ENCODE measurements around the gene POMT1.
"Not testable (repeated sequence)": the region's sequence is repeated elsewhere in the genome, so short reads cannot be mapped to it uniquely, and the experiment has no call there.

Gene POMT1, protein sequence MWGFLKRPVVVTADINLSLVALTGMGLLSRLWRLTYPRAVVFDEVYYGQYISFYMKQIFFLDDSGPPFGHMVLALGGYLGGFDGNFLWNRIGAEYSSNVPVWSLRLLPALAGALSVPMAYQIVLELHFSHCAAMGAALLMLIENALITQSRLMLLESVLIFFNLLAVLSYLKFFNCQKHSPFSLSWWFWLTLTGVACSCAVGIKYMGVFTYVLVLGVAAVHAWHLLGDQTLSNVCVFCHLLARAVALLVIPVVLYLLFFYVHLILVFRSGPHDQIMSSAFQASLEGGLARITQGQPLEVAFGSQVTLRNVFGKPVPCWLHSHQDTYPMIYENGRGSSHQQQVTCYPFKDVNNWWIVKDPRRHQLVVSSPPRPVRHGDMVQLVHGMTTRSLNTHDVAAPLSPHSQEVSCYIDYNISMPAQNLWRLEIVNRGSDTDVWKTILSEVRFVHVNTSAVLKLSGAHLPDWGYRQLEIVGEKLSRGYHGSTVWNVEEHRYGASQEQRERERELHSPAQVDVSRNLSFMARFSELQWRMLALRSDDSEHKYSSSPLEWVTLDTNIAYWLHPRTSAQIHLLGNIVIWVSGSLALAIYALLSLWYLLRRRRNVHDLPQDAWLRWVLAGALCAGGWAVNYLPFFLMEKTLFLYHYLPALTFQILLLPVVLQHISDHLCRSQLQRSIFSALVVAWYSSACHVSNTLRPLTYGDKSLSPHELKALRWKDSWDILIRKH

DNA sequence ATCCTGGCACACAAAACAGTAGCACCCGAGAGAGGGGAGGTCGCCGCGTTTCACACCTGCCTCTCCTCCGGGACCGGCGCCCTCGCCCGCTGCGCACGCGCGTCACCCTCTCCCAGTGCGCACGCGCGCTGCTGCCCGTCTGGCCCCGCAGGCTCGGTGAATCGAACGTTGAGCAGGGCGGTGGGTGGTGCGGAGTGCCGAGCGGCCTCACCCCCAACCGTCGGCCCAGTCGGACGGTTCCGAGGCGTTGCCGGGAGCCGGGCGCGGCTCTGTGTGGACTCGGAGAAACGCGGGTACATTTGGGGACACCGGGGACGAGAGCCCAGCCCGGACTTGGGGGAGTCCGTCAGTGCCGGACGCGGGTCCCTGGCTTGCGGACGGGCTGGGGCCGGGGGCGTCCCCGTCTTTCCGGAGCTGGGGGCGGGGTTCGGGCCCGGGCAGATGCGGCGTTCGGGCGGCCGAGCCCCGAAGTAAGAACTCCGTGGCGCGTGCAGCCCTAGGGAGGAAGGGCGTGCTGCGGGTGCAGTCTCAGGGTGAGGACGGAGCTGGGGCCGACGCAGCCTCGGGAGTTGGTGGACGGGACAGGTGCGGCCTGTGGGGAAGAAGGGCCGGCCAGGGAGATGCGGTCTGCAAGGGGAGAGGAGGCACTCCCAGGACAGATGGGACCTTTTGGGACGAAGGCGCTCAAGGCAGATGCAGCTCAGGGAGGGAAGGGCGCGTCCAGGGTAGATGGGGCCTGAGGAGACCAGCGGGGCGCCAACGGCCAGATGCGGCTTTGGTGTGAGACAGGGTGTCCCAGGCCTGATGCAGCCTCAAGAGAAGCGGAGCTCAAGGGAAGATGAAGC lies at the start of gene POMT1:
TSS of gene POMT1 (plus strand) at position 138 of the 845 bp plus-strand sequence. CDS start 1,301 bp downstream, outside the sequence.
- Mint-ChIP-seq H3K4me3 (peak within 1 kb of the TSS; percentile 89), H3K9me3 (no peaks in the 10 kb centered on the region), H3K27me3 (peaks cover 19% of the 10 kb centered on the region), H3K4me1 (ENCODE audit: low read depth) (peaks cover 27% of the 10 kb centered on the region), H3K36me3 (ENCODE audit: low read depth) (peaks cover 45% of the 10 kb centered on the region), H3K27ac (peak within 1 kb of the TSS; percentile 86)
- intact Hi-C loops (cut with micrococcal nuclease), result loop anchor here (1.0 to 5.0 kb wide), 2 partner anchors 25 to 244 kb away; no protein-coding TSS in a partner anchor

DNA sequence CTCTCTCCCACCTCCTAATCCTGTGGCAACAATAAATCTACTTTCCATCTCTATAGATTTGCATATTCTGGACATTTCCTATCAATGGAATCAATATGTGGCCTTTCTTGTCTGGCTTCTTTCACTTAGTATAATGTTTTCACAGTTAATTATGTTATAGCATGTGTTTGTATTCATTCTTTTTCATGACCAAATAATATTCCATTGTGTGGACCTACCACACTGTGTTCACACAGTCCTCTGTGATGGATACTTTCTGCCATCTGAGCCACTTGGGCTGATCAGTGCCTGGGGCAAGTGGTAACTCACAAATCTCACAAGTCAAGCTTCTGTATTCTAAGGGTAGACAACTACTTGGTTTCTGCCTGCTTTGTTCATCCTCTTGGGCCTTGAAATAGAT lies 48.7 kb upstream of the POMT1 start:
- Mint-ChIP-seq H3K4me1 (ENCODE audit: low read depth) (no peaks in the 10 kb centered on the region), H3K27me3 (no peaks in the 10 kb centered on the region), H3K4me3 (no peak overlapping the region), H3K9me3 (no peaks in the 10 kb centered on the region), H3K36me3 (ENCODE audit: low read depth) (peaks cover 93% of the 10 kb centered on the region), H3K27ac (no peak overlapping the region)
- intact Hi-C loops (cut with micrococcal nuclease), result no loop called here

DNA sequence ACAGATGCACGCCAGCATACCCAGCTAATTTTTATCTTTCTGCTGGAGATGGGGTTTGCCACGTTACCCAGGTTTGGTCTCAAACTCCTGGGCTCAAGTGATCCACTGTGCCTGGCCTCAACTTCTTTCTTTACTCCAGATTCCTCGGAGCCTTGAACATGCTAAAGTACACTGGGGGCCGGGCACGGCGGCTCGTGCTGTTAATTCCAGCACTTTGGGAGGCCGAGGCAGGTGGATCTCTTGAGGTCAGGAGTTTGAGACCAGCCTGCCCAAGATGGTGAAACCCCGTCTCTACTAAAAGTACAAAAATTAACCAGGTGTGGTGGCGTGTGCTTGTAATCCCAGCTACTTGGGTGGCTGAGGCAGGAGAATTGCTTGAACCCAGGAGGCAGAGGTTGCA lies 47.1 kb upstream of the POMT1 start:
- H3K36me3 Mint-ChIP-seq (ENCODE audit: low read depth), result peaks cover 93% of the 10 kb centered on the region
- not testable (repeated sequence) for H3K27ac Mint-ChIP-seq, H3K9me3 Mint-ChIP-seq

DNA sequence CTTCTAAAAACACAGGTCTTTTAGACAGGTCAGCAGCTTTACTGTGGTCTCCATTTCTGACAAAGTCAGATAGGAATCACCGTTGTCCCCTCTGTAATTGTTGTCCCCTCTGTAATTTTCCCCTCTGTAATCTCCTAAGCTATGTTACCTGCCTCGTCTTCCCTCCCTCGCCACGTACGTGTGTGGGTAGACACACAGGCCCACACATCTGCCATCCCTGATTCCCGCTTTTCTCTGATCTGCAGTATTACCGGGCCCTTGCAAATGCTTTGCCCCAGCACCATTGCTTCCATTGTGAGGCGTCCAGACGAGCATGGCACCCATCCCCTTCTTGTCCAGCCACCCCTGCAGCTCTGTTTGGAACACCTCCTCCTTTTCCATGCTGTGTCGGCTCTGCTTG lies 45.0 kb upstream of the POMT1 start:
- intact Hi-C loops (cut with micrococcal nuclease), result no loop called here
- no peak overlapping the region for H3K27ac Mint-ChIP-seq
- H3K4me3 Mint-ChIP-seq, result no peak overlapping the region

More for the DNA sequence above, 47.1 kb upstream of the POMT1 start:
- intact Hi-C loops (cut with micrococcal nuclease); H3K4me3 Mint-ChIP-seq; H3K27me3 Mint-ChIP-seq; H3K4me1 Mint-ChIP-seq (ENCODE audit: low read depth): not testable (repeated sequence)

DNA sequence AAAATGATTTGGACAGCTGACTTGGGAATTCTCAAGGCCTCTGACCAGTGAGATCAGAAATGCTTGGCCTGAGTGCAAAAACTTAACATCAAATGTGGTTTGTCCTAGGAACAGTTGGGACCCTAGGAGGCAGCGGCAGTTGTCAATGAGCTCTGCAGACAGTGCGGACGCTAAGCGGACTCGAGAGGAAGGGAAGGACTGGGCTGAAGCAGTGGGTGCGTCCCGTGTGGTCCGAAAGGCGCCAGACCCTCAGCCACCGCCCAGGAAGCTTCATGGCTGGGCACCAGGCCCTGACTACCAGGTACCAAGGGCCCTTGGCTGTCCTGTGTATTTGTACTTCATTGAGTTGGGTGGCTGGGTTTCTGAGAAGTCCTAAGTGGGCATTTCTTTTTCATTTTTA lies 43.7 kb upstream of the POMT1 start:
- intact Hi-C loops (cut with micrococcal nuclease), result no loop called here

More for the DNA sequence above, 45.0 kb upstream of the POMT1 start:
- Mint-ChIP-seq H3K36me3 (ENCODE audit: low read depth) (peaks cover 89% of the 10 kb centered on the region), H3K27me3 (no peaks in the 10 kb centered on the region), H3K4me1 (ENCODE audit: low read depth) (no peaks in the 10 kb centered on the region), H3K9me3 (no peaks in the 10 kb centered on the region)

DNA sequence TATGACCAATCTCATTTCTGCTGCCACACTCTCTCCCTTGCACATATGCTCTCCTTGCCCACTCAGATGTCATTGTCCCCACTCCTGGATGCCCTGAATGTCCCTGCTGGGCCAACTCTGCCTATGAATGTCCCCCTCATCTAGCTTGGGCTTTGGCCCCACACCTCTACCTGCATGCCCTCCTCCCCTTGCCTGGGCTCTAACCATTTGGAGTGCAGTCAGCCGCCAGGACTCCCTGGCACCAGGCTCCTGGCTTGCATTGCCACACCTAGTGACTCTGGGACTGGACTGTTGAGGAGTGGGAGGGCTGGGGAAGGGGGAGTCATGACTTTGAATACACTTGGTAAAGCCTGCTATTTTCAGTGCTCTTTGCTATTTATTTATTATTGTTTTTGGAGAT lies 41.6 kb upstream of the POMT1 start:
- H3K36me3 Mint-ChIP-seq (ENCODE audit: low read depth), result peaks cover 90% of the 10 kb centered on the region
- intact Hi-C loops (cut with micrococcal nuclease), result no loop called here
- H3K4me3 Mint-ChIP-seq, result no peak overlapping the region
- no peaks in the 10 kb centered on the region for H3K9me3 Mint-ChIP-seq
- no peak overlapping the region for H3K27ac Mint-ChIP-seq
- H3K27me3 Mint-ChIP-seq, result no peaks in the 10 kb centered on the region
- peaks cover 10% of the 10 kb centered on the region for H3K4me1 Mint-ChIP-seq (ENCODE audit: low read depth)

More for the DNA sequence above, 43.7 kb upstream of the POMT1 start:
- Mint-ChIP-seq H3K4me3 (no peak overlapping the region), H3K9me3 (no peaks in the 10 kb centered on the region), H3K27ac (peak overlapping the region; percentile 31), H3K4me1 (ENCODE audit: low read depth) (peaks cover 4% of the 10 kb centered on the region), H3K36me3 (ENCODE audit: low read depth) (peaks cover 92% of the 10 kb centered on the region), H3K27me3 (no peaks in the 10 kb centered on the region)

DNA sequence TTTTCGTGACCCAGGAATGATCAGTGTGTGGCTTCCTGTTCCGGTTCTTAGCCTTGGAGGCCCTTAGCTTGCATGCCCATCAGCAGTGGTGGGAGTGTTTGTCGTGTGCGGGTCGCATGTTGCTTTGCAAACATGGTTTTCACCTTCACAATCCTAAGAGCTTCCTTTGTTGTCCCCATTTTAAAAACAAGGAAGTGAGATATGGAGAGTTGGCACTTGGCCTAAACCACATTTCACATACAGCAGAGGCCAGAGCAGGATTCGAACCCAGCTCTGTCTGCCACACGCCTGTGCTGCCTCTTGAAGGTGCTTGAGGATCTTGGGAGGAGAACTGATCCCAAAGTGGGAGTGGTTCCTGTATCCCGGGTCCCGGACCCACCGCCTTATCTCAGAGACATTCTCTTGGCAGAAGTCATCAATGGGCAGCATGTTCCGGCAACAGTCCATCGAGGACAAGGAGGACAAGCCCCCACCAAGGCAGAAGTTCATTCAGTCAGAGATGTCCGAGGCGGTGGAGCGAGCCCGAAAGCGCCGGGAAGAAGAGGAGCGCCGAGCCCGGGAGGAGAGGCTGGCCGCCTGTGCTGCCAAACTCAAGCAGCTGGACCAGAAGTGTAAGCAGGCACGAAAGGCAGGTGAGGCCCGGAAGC lies 38.2 kb upstream of the POMT1 start:
- Mint-ChIP-seq H3K27me3 (no peaks in the 10 kb centered on the region), H3K4me3 (no peak overlapping the region), H3K4me1 (ENCODE audit: low read depth) (peaks cover 10% of the 10 kb centered on the region), H3K9me3 (no peaks in the 10 kb centered on the region), H3K36me3 (ENCODE audit: low read depth) (peaks cover 89% of the 10 kb centered on the region), H3K27ac (no peak overlapping the region)
- intact Hi-C loops (cut with micrococcal nuclease), result no loop called here

DNA sequence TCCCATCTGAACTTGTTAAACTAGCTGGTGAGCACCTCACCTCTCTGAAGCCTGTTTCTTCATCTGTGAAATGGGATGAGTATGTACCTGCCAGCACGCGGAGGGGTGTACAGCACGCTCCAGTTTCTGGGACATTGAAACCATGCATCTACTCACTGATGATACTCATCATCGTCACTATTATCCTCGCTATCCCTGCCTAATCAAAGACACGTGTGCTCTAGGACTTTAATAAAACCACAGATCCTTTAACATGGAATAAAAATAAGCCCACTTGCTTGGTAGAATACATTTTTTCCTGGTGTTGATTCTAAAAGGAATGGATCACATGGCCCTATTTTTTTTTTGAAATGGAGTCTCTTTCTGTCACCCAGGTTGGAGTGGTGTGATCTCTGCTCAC lies 37.3 kb upstream of the POMT1 start:
- Mint-ChIP-seq H3K27ac (no peak overlapping the region), H3K27me3 (no peaks in the 10 kb centered on the region), H3K4me3 (no peak overlapping the region), H3K9me3 (no peaks in the 10 kb centered on the region), H3K4me1 (ENCODE audit: low read depth) (peaks cover 10% of the 10 kb centered on the region), H3K36me3 (ENCODE audit: low read depth) (peaks cover 89% of the 10 kb centered on the region)
- intact Hi-C loops (cut with micrococcal nuclease), result no loop called here

DNA sequence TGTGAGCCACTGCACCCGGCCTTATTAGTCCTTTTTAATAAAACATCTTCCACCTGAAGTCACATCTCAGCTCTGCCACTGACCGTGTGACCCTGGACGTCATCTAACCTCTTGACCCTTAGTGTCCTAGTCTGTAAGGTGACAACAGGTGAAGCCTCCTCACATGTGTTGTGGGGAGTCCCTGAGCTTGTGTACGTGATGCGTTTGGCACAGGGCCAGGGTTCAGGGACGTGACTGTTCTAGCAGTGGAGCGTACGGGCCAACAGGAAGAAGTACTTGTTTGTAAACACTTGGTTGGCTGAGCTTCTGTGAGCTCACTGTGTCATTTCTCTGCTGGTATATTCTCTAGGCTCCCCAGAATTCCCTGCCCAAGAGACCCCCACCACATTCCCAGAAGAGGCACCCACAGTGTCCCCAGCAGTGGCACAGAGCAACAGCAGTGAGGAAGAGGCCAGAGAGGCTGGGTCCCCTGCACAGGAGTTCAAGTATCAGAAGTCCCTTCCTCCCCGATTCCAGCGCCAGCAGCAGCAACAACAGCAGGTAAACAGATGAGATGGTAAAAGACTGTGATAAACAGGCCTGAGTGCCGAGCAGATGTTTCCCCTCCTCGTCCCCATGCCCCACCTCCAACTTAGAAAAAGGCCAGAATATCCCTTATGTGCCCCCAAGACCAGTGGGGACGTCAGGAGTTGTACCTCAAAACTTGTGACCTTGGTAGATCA lies 35.3 kb upstream of the POMT1 start:
- intact Hi-C loops (cut with micrococcal nuclease), result no loop called here
- Mint-ChIP-seq H3K4me3 (no peak overlapping the region), H3K36me3 (ENCODE audit: low read depth) (peaks cover 88% of the 10 kb centered on the region), H3K27ac (no peak overlapping the region), H3K4me1 (ENCODE audit: low read depth) (peaks cover 10% of the 10 kb centered on the region), H3K9me3 (no peaks in the 10 kb centered on the region), H3K27me3 (no peaks in the 10 kb centered on the region)

DNA sequence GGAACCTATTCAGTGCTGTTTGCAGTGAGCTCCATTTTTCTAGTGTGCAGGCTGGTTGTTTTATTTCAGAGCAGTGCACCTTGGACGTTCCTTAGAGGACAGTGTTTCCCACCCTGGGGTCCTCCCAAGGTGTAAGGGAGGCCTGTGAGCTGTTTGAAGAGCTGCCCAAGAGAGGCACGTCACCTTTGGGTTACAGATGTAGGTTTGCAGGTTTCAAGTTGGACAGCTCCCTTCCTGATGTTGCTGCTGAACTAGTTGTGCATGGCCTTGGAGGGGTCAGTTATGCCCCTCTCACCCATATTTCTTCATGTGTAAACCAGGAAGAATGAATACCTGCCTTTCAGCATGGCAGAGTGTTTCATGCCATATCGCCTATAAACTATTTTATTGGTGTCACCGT lies 34.7 kb upstream of the POMT1 start:
- Mint-ChIP-seq H3K27me3 (no peaks in the 10 kb centered on the region), H3K4me1 (ENCODE audit: low read depth) (peaks cover 10% of the 10 kb centered on the region), H3K9me3 (no peaks in the 10 kb centered on the region), H3K4me3 (no peak overlapping the region), H3K27ac (no peak overlapping the region), H3K36me3 (ENCODE audit: low read depth) (peaks cover 94% of the 10 kb centered on the region)
- intact Hi-C loops (cut with micrococcal nuclease), result no loop called here

DNA sequence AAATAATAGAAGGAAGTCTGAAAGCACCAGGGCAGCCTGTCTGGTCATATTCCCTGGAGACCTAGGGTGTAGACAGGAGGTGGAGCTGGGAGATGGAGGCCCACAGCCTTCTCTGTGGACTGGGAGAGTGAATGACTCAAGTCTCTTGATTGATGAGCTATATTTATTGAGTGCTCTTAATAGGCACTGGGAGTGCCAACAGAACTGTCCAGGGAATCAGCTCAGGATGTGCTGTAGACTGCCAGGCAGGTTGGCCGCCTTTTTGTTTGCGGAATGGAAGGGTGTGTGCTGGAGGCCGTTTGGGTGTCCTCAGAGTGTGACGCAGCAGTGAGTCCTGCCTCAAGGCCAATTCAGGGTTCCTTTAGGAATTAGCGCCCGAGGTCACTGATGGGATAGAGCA lies 33.4 kb upstream of the POMT1 start:
- H3K27me3 Mint-ChIP-seq, result no peaks in the 10 kb centered on the region
- peaks cover 96% of the 10 kb centered on the region for H3K36me3 Mint-ChIP-seq (ENCODE audit: low read depth)
- no peak overlapping the region for H3K4me3 Mint-ChIP-seq
- intact Hi-C loops (cut with micrococcal nuclease), result no loop called here
- no peak overlapping the region for H3K27ac Mint-ChIP-seq
- H3K4me1 Mint-ChIP-seq (ENCODE audit: low read depth), result peaks cover 3% of the 10 kb centered on the region
- H3K9me3 Mint-ChIP-seq, result no peaks in the 10 kb centered on the region

DNA sequence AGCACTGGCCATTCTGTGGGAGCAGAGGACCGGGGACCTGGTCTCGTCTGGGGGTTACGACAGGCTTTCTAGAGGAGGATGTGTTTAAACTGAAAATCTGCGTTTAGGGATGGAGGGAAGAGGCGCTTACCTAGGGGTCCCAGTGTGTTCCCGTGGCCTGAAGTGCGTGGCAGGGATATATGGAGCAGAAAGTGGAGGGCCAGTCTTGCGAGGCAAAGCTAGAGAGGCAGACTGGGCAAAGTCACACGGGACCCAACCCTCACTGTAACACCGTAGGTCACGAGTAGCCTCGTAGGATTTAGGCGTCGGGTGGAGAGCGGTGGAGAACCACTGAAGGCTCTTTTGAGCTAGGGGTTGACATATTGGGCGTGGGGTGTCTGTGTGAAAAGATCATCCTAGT lies 32.8 kb upstream of the POMT1 start:
- H3K9me3 Mint-ChIP-seq, result no peaks in the 10 kb centered on the region
- H3K27me3 Mint-ChIP-seq, result no peaks in the 10 kb centered on the region
- no peaks in the 10 kb centered on the region for H3K4me1 Mint-ChIP-seq (ENCODE audit: low read depth)
- no peak overlapping the region for H3K27ac Mint-ChIP-seq
- no peak overlapping the region for H3K4me3 Mint-ChIP-seq
- peaks cover 96% of the 10 kb centered on the region for H3K36me3 Mint-ChIP-seq (ENCODE audit: low read depth)
- intact Hi-C loops (cut with micrococcal nuclease), result no loop called here

DNA sequence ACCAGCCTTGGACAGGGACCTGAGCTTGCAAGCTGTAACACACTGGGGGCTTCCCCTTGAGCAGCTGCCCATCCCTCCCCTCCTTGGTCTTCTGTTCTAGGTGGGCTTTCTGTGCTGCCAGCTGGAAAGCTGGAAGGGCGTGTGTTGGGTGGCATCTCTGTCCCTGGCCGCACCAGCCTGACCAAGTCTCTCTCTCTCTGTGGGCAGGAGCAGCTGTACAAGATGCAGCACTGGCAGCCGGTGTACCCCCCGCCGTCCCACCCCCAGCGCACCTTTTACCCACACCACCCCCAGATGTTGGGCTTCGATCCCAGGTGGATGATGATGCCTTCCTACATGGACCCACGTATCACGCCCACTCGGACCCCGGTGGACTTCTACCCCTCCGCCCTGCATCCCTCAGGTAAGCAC lies 32.1 kb upstream of the POMT1 start:
- H3K9me3 Mint-ChIP-seq, result no peaks in the 10 kb centered on the region
- intact Hi-C loops (cut with micrococcal nuclease), result no loop called here
- no peak overlapping the region for H3K27ac Mint-ChIP-seq
- H3K4me1 Mint-ChIP-seq (ENCODE audit: low read depth), result no peaks in the 10 kb centered on the region
- no peak overlapping the region for H3K4me3 Mint-ChIP-seq
- peaks cover 96% of the 10 kb centered on the region for H3K36me3 Mint-ChIP-seq (ENCODE audit: low read depth)
- no peaks in the 10 kb centered on the region for H3K27me3 Mint-ChIP-seq

Data from dendritic cell treated with granulocyte-macrophage colony-stimulating factor and Interleukin-4, amounts not matched to agents 40 ng/mL and 50 ng/mL, for 4 days (primary cell).